SK-N-SH (cell line): ENCODE measurements around the gene MAGEF1. TPM values are rescaled to one million over a fixed set of nuclear protein-coding genes. Genes with fewer than 3 reads are reported as not detected.

ENCODE experiments used
- CTCF ChIA-PET: fragments of 300-600, 350-600 bp; formaldehyde crosslinking; extraction: SDS; loops from one replicate; lab custom pipeline; 2021; lab: Yijun Ruan, JAX
- POLR2A ChIA-PET: fragments of 350-600 bp; sonication (Branson Sonifier 250); formaldehyde crosslinking; extraction: SDS; loops from one replicate; lab custom pipeline; 2020; ENCODE audit warnings: antibody characterized with exemption, inconsistent platforms; lab: Yijun Ruan, JAX
- DNase-seq: peaks from one replicate; pipeline ENCODE4 v3.0.0; 2012
- H2AFZ ChIP-seq: fragments of 200-600 bp; sonication (generic); 2 replicates; pipeline ENCODE4 v1.8.1; 2016; ENCODE audit warnings: antibody characterized with exemption, mild to moderate bottlenecking, low read depth
- H3F3A ChIP-seq: fragments of 200-600 bp; sonication (generic); replicated peaks from 2 replicates; pipeline ENCODE3; 2016; ENCODE audit warnings: antibody characterized with exemption, mild to moderate bottlenecking; ENCODE audit not compliant: insufficient read depth
- H3K27ac ChIP-seq, 2 experiments: fragments of 200-500 bp in 1 of 2; fragments of 200-600 bp in 1 of 2; sonication (Bioruptor generic) in 1 of 2; sonication (generic), shearing (Covaris generic) in 1 of 2; 2 replicates each; pipeline versions ENCODE4 v1.5.1 to v1.6.1; 2014 to 2016; ENCODE audit warnings: low read depth in 2 of 2, inconsistent platforms in 1 of 2, low read length in 1 of 2, mild to moderate bottlenecking in 1 of 2, mixed read lengths in 1 of 2
- H3K27me3 ChIP-seq: fragments of 200-600 bp; sonication (generic), shearing (Covaris generic); 2 replicates; pipeline ENCODE4 v1.6.1; 2016; ENCODE audit warnings: mixed run types; ENCODE audit not compliant: insufficient read depth
- H3K36me3 ChIP-seq, 2 experiments: fragments of 200-500 bp in 1 of 2; fragments of 200-600 bp in 1 of 2; sonication (Bioruptor generic) in 1 of 2; sonication (generic) in 1 of 2; replicated peaks in 1 of 2; 2 replicates each; pipeline versions ENCODE3 to v1.5.1; 2014 to 2016; ENCODE audit warnings: low read length in 1 of 2, mild to moderate bottlenecking in 1 of 2; ENCODE audit not compliant: insufficient read depth in 2 of 2, control insufficient read depth in 1 of 2
- H3K4me1 ChIP-seq, 2 experiments: fragments of 200-500 bp in 1 of 2; fragments of 200-600 bp in 1 of 2; sonication (Bioruptor generic) in 1 of 2; sonication (generic), shearing (Covaris generic) in 1 of 2; 2 replicates each; pipeline versions ENCODE4 v1.5.1 to v1.6.1; 2014 to 2016; ENCODE audit warnings: low read depth in 1 of 2, low read length in 1 of 2, mixed run types in 1 of 2; ENCODE audit not compliant: insufficient read depth in 2 of 2, control insufficient read depth in 1 of 2
- H3K4me2 ChIP-seq: fragments of 200-600 bp; sonication (generic), shearing (Covaris generic); 2 replicates; pipeline ENCODE4 v1.6.1; 2017; ENCODE audit warnings: mixed run types
- H3K4me3 ChIP-seq, 2 experiments: fragments of 200-500 bp in 1 of 2; fragments of 200-600 bp in 1 of 2; sonication (Bioruptor generic) in 1 of 2; sonication (generic), shearing (Covaris generic) in 1 of 2; 2 replicates each; pipeline versions ENCODE4 v1.5.1 to v1.8.1; 2014 to 2016; ENCODE audit warnings: low read depth in 2 of 2, inconsistent platforms in 1 of 2, low read length in 1 of 2, mild to moderate bottlenecking in 1 of 2, mixed read lengths in 1 of 2, moderate library complexity in 1 of 2
- H3K79me2 ChIP-seq: fragments of 200-600 bp; sonication (generic); 2 replicates; pipeline ENCODE4 v1.8.1; 2017; ENCODE audit warnings: mild to moderate bottlenecking; ENCODE audit not compliant: insufficient read depth
- H3K9ac ChIP-seq: fragments of 200-600 bp; sonication (generic); 2 replicates; pipeline ENCODE4 v1.6.1; 2017; ENCODE audit warnings: mixed run types
- H3K9me2 ChIP-seq: fragments of 200-600 bp; sonication (generic); 2 replicates; pipeline ENCODE4 v1.6.1; 2017; ENCODE audit warnings: mixed run types
- H3K9me3 ChIP-seq: fragments of 200-600 bp; sonication (generic); 2 replicates; pipeline ENCODE4 v1.6.1; 2017; ENCODE audit warnings: mixed run types, mild to moderate bottlenecking, moderate library complexity
- H4K20me1 ChIP-seq: fragments of 200-600 bp; sonication (generic); 2 replicates; pipeline ENCODE4 v1.6.1; 2017; ENCODE audit warnings: mild to moderate bottlenecking, mixed run types; ENCODE audit not compliant: insufficient read depth
- FOSL2 ChIP-seq: IDR thresholded peaks from 2 replicates; pipeline ENCODE4 v1.4.0; 2012; ENCODE audit warnings: low read depth, mild to moderate bottlenecking, moderate library complexity, borderline replicate concordance
- JUND ChIP-seq: IDR thresholded peaks from 2 replicates; pipeline ENCODE4 v1.4.0; 2012
- NFIC ChIP-seq: IDR thresholded peaks from 2 replicates; pipeline ENCODE4 v1.4.0; 2012; ENCODE audit warnings: borderline replicate concordance
- POLR2AphosphoS5 ChIP-seq: IDR thresholded peaks from 2 replicates; pipeline ENCODE4 v1.6.1; 2012; ENCODE audit warnings: low read depth, low read length
- RAD21 ChIP-seq: IDR thresholded peaks from 2 replicates; pipeline ENCODE4 v1.6.1; 2012; ENCODE audit warnings: mild to moderate bottlenecking, low read length
- REST ChIP-seq: IDR thresholded peaks from 2 replicates; pipeline ENCODE4 v1.6.1; 2012; ENCODE audit warnings: mild to moderate bottlenecking, low read depth, low read length, moderate library complexity
- TCF12 ChIP-seq: IDR thresholded peaks from 2 replicates; pipeline ENCODE4 v1.4.0; 2012
- WGBS: methylation state at CpG from one replicate; pipeline ENCODE4 v1.1.6; 2017; ENCODE audit warnings: low lambda C conversion rate; 5-methylcytosine and 5-hydroxymethylcytosine counted together
- polyA plus RNA-seq, 3 experiments: library from polyadenylated mRNA; depleted of rRNA; stranded (reverse); fragments of >200 nt; gene quantifications; 2 replicates each; pipeline ENCODE4 v1.2.3, GENCODE V29; 2012

MAGEF1 gene
- polyA plus RNA-seq, 1 of the 3 experiments (the other 2 are of a cell fraction), result 45.2 TPM

- Histone ChIP-seq H3K9ac (no peak overlapping the region), H3K27me3 (no peaks in the 10 kb centered on the region), H3K4me1 (peaks cover 15 to 16% of the 10 kb centered on the region in 2 experiments; a peak in 2 of 4 replicates), H3K36me3 (no peaks in the 10 kb centered on the region), H3K79me2 (no peaks in the 10 kb centered on the region), H3K4me2 (no peak overlapping the region), H3K9me3 (no peaks in the 10 kb centered on the region), H2AFZ (no peak overlapping the region), H3K27ac (no peak overlapping the region), H3K4me3 (no peak overlapping the region), H3F3A (no peaks in the 10 kb centered on the region), H4K20me1 (no peaks in the 10 kb centered on the region), H3K9me2 (no peaks in the 10 kb centered on the region)
- WGBS, result 80% methylated on average over 3 of the region's 9 CpGs
- DNase-seq, result no peak
- ChIA-PET POLR2A (no interaction called here), CTCF (interaction anchor here (0.7 to 1.9 kb wide), 4 partner anchors 14 to 211 kb away, joined by 3 to 7 read pairs (median 3); no protein-coding TSS in a partner anchor)
- no peak for TF ChIP-seq NFIC
- 0 out of 2 replicates have a peak, but pooled peaks have one; percentile 20 for TF ChIP-seq FOSL2
- 0 out of 2 replicates have a peak, but pooled peaks have one; percentile 7 for TF ChIP-seq JUND
Observed at GRCh38 chr3:184740509-184741258, 28.8 kb upstream of the MAGEF1 start.

DNA sequence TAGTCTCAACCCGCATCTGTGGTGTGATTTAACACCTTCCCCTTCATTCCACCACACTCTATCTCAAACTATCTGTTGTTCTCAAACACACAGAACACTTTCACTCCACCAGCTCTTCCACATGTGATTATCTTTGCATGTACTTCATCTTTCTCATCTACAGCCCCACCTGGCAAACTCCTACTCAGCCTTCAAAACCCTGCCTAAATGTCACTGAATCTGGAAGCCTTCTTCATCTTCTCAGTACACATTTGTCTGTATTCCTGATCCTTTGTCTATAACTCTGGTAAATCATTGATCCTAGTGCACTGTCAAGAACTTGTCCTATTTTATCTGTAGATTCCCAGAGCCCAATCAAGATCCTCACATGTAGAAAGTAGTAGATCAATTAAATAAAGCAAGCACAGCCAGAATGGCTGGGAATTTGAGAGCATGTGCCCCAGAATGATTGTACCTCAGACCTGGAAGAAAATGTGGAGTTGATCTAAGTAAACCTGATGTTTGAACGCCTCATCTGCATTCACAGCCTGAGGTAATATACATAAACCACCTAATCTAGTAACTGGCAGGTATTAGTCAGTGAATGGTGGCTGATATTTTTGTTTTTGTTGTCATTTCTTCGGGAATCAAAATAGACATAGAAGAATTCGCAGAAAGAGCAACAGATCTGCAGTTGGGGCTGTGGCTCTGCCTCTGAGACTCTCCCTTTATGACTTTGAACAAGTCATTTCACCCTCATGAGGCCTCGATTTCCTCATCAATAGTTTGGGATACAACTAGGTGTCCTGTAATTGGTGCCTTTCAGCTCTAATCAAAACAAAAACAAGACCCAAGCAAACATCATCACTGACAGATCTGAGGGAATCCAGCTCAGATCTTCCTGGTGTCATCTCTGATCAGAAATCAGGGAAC is 28.0 kb upstream of the MAGEF1 start:
- Histone ChIP-seq H3K9ac (no peak overlapping the region), H2AFZ (no peak overlapping the region), H4K20me1 (no peaks in the 10 kb centered on the region), H3K9me2 (no peaks in the 10 kb centered on the region), H3F3A (no peaks in the 10 kb centered on the region), H3K27me3 (no peaks in the 10 kb centered on the region), H3K4me1 (peaks cover 15 to 16% of the 10 kb centered on the region in 2 experiments; a peak in 2 of 4 replicates), H3K27ac (no peak overlapping the region), H3K79me2 (no peaks in the 10 kb centered on the region), H3K4me2 (no peak overlapping the region), H3K9me3 (no peaks in the 10 kb centered on the region), H3K4me3 (no peak overlapping the region), H3K36me3 (no peaks in the 10 kb centered on the region)
- POLR2A ChIA-PET, result no interaction called here
- 86% methylated on average over 5 of the region's 5 CpGs for WGBS
- CTCF ChIA-PET, result interaction anchor here (1.1 to 4.5 kb wide), 4 partner anchors 13 to 210 kb away, joined by 3 to 17 read pairs (median 5); no protein-coding TSS in a partner anchor
- no peak for TF ChIP-seq REST
- no peak for TF ChIP-seq RAD21
- no peak for TF ChIP-seq TCF12
- no peak for TF ChIP-seq POLR2AphosphoS5
- DNase-seq, result no peak
